Measurements from ENCODE around the gene RTRAF. TPM values are rescaled to one million over a fixed set of nuclear protein-coding genes. Genes with fewer than 3 reads are reported as not detected.

The RTRAF gene
- total RNA-seq, 2 experiments from 2014 or later, result 232 to 254 TPM

- Mint-ChIP-seq H3K27ac (peak overlapping the region; percentile 81), H3K27me3 (no peaks in the 10 kb centered on the region), H3K9me3 (ENCODE audit: low read depth) (peaks cover 21% of the 10 kb centered on the region), H3K36me3 (ENCODE audit: low read depth) (peaks cover 46% of the 10 kb centered on the region), H3K4me1 (peaks cover 48% of the 10 kb centered on the region), H3K4me3 (peak overlapping the region; percentile 56)
- ChIA-PET POLR2A (no interaction called here), CTCF (interaction anchor here (0.7 to 12.0 kb wide), 4 partner anchors 11 to 35 kb away, joined by 3 to 92 read pairs (median 4); no protein-coding TSS in a partner anchor)
- no peak for DNase-seq
- intact Hi-C loops (cut with DNase I, micrococcal nuclease), result no loop called here
- ATAC-seq, result peak; percentile 65
These were observed 26.1 kb upstream of the RTRAF start for GRCh38 chr14:51963286-51963685.

- no peak overlapping the region for H3K4me3 Mint-ChIP-seq
These were observed 21.8 kb upstream of the RTRAF start for GRCh38 chr14:51967521-51967920.

GRCh38 chr14:51969852-51970540 lies 19.4 kb upstream of the RTRAF start:
- CTCF ChIA-PET, result interaction anchor here (0.7 to 12.0 kb wide), 4 partner anchors 7 to 192 kb away, joined by 3 to 92 read pairs (median 4); no protein-coding TSS in a partner anchor
- POLR2A ChIA-PET, result no interaction called here
- no peak for DNase-seq
- Mint-ChIP-seq H3K27me3 (no peaks in the 10 kb centered on the region), H3K9me3 (ENCODE audit: low read depth) (no peaks in the 10 kb centered on the region), H3K4me3 (no peak overlapping the region), H3K27ac (no peak overlapping the region), H3K36me3 (ENCODE audit: low read depth) (peaks cover 6% of the 10 kb centered on the region), H3K4me1 (no peaks in the 10 kb centered on the region)
- intact Hi-C loops (cut with DNase I, micrococcal nuclease), result no loop called here
- ATAC-seq, result no peak

More at GRCh38 chr14:51967521-51967920, 21.8 kb upstream of the RTRAF start:
- POLR2A ChIA-PET, result interaction anchor here (0.6 to 0.7 kb wide), 3 partner anchors 111 to 272 kb away, joined by 3 to 6 read pairs (median 5); no protein-coding TSS in a partner anchor
- intact Hi-C loops (cut with DNase I, micrococcal nuclease), result no loop called here
- Mint-ChIP-seq H3K27ac (no peak overlapping the region), H3K4me1 (peaks cover 13% of the 10 kb centered on the region), H3K9me3 (ENCODE audit: low read depth) (no peaks in the 10 kb centered on the region), H3K36me3 (ENCODE audit: low read depth) (peaks cover 16% of the 10 kb centered on the region), H3K27me3 (no peaks in the 10 kb centered on the region)
- DNase-seq, result no peak
- CTCF ChIA-PET, result interaction anchor here (0.9 to 12.0 kb wide), 2 partner anchors 8 to 12 kb away, joined by 3 to 92 read pairs; no protein-coding TSS in a partner anchor
- ATAC-seq, result no peak

GRCh38 chr14:51972566-51972965 lies 16.8 kb upstream of the RTRAF start:
- intact Hi-C loops (cut with DNase I, micrococcal nuclease), result no loop called here
- ChIA-PET CTCF (interaction anchor here (0.6 to 12.0 kb wide), 4 partner anchors 7 to 193 kb away, joined by 3 to 92 read pairs (median 4); no protein-coding TSS in a partner anchor), POLR2A (no interaction called here)
- peaks cover 4% of the 10 kb centered on the region for H3K36me3 Mint-ChIP-seq (ENCODE audit: low read depth)
- H3K4me1 Mint-ChIP-seq, result no peaks in the 10 kb centered on the region
- H3K9me3 Mint-ChIP-seq (ENCODE audit: low read depth), result no peaks in the 10 kb centered on the region
- no peak for DNase-seq
- H3K4me3 Mint-ChIP-seq, result no peak overlapping the region
- H3K27me3 Mint-ChIP-seq, result no peaks in the 10 kb centered on the region
- ATAC-seq, result no peak
- no peak overlapping the region for H3K27ac Mint-ChIP-seq

GRCh38 chr14:51977075-51977474 lies 12.3 kb upstream of the RTRAF start:
- ATAC-seq (no peak), DNase-seq (no peak)
- no peaks in the 10 kb centered on the region for H3K36me3 Mint-ChIP-seq (ENCODE audit: low read depth)
- intact Hi-C loops (cut with DNase I, micrococcal nuclease), result loop anchor here (5.0 kb wide), 3 partner anchors 115 to 695 kb away; partner anchors contain the start of gene GNG2 (in 2 of the 2)
- no peaks in the 10 kb centered on the region for H3K9me3 Mint-ChIP-seq (ENCODE audit: low read depth)
- POLR2A ChIA-PET, result no interaction called here
- no peak overlapping the region for H3K27ac Mint-ChIP-seq
- H3K4me3 Mint-ChIP-seq, result no peak overlapping the region
- H3K4me1 Mint-ChIP-seq, result peaks cover 9% of the 10 kb centered on the region
- CTCF ChIA-PET, result interaction anchor here (0.6 to 9.0 kb wide), 10 partner anchors 10 to 213 kb away, joined by 3 to 92 read pairs (median 7); partner anchors contain the start of gene GNG2
- H3K27me3 Mint-ChIP-seq, result peaks cover 1% of the 10 kb centered on the region

GRCh38 chr14:51978681-51979085 lies 10.7 kb upstream of the RTRAF start:
- intact Hi-C loops (cut with DNase I, micrococcal nuclease), result loop anchor here (1.0 to 5.0 kb wide), 5 partner anchors 116 to 696 kb away; partner anchors contain the start of gene GNG2 (in 2 of the 2)
- ChIA-PET POLR2A (interaction anchor here (0.6 kb wide), 2 partner anchors 97 to 115 kb away, joined by 3 read pairs; no protein-coding TSS in a partner anchor), CTCF (interaction anchor here (0.6 to 9.0 kb wide), 45 partner anchors 9 to 574 kb away, joined by 3 to 92 read pairs (median 4); partner anchors contain the start of genes GNG2, GPR137C and TXNDC16)
- Mint-ChIP-seq H3K9me3 (ENCODE audit: low read depth) (no peaks in the 10 kb centered on the region), H3K27me3 (peaks cover 1% of the 10 kb centered on the region), H3K4me1 (peaks cover 9% of the 10 kb centered on the region), H3K4me3 (no peak overlapping the region), H3K27ac (no peak overlapping the region), H3K36me3 (ENCODE audit: low read depth) (no peaks in the 10 kb centered on the region)
- no peak for ATAC-seq
- DNase-seq, result no peak

GRCh38 chr14:51979088-51979709 lies 10.1 kb upstream of the RTRAF start:
- Mint-ChIP-seq H3K36me3 (ENCODE audit: low read depth) (no peaks in the 10 kb centered on the region), H3K27me3 (peaks cover 1% of the 10 kb centered on the region), H3K27ac (no peak overlapping the region), H3K4me3 (no peak overlapping the region), H3K9me3 (ENCODE audit: low read depth) (no peaks in the 10 kb centered on the region), H3K4me1 (peaks cover 9% of the 10 kb centered on the region)
- intact Hi-C loops (cut with DNase I, micrococcal nuclease), result loop anchor here (1.0 to 5.0 kb wide), 5 partner anchors 117 to 697 kb away; partner anchors contain the start of gene GNG2 (in 2 of the 2)
- ChIA-PET POLR2A (interaction anchor here (0.6 kb wide), 1 partner anchor 97 kb away, joined by 3 read pairs; no protein-coding TSS in a partner anchor), CTCF (interaction anchor here (0.6 to 9.0 kb wide), 52 partner anchors 9 to 573 kb away, joined by 3 to 92 read pairs (median 4); partner anchors contain the start of genes GNG2, GPR137C and TXNDC16)
- ATAC-seq (peak; percentile 67), DNase-seq (peak; percentile 90)

- POLR2A ChIA-PET, result no interaction called here
- DNase-seq (peak; percentile 15), ATAC-seq (peak; percentile 61)
- H3K4me1 Mint-ChIP-seq, result peaks cover 9% of the 10 kb centered on the region
- no peak overlapping the region for H3K4me3 Mint-ChIP-seq
- intact Hi-C loops (cut with DNase I, micrococcal nuclease), result loop anchor here (10.0 kb wide), 3 partner anchors 327 to 887 kb away; partner anchors contain the start of genes FRMD6 (in 1 of the 2) and TRIM9 (in 1 of the 2)
- no peaks in the 10 kb centered on the region for H3K36me3 Mint-ChIP-seq (ENCODE audit: low read depth)
- CTCF ChIA-PET, result interaction anchor here (0.6 to 9.0 kb wide), 3 partner anchors 14 to 327 kb away, joined by 3 to 92 read pairs (median 22); no protein-coding TSS in a partner anchor
- H3K27me3 Mint-ChIP-seq, result peaks cover 1% of the 10 kb centered on the region
- H3K9me3 Mint-ChIP-seq (ENCODE audit: low read depth), result no peaks in the 10 kb centered on the region
- no peak overlapping the region for H3K27ac Mint-ChIP-seq
These were observed 8.0 kb upstream of the RTRAF start for GRCh38 chr14:51981218-51981854.

- ATAC-seq (no peak), DNase-seq (no peak)
- H3K4me3 Mint-ChIP-seq, result peak overlapping the region; percentile 100
- no peaks in the 10 kb centered on the region for H3K9me3 Mint-ChIP-seq (ENCODE audit: low read depth)
- ChIA-PET POLR2A (no interaction called here), CTCF (interaction anchor here (0.9 to 2.3 kb wide), 4 partner anchors 8 to 100 kb away, joined by 3 to 6 read pairs (median 4); no protein-coding TSS in a partner anchor)
- H3K27ac Mint-ChIP-seq, result peak overlapping the region; percentile 93
- H3K36me3 Mint-ChIP-seq (ENCODE audit: low read depth), result peaks cover 10% of the 10 kb centered on the region
- intact Hi-C loops (cut with DNase I, micrococcal nuclease), result loop anchor here (5.0 to 10.0 kb wide), 4 partner anchors 141 to 893 kb away; partner anchors contain the start of genes FRMD6 (in 1 of the 2) and TRIM9 (in 1 of the 2)
- H3K4me1 Mint-ChIP-seq, result peaks cover 30% of the 10 kb centered on the region
- H3K27me3 Mint-ChIP-seq, result no peaks in the 10 kb centered on the region
These were observed 1.1 kb upstream of the RTRAF start for GRCh38 chr14:51988221-51988620.

- ChIA-PET CTCF (interaction anchor here (0.6 to 4.1 kb wide), 2 partner anchors 11 to 13 kb away, joined by 3 to 20 read pairs; no protein-coding TSS in a partner anchor), POLR2A (no interaction called here)
- H3K36me3 Mint-ChIP-seq (ENCODE audit: low read depth), result peaks cover 25% of the 10 kb centered on the region
- H3K27ac Mint-ChIP-seq, result no peak overlapping the region
- peaks cover 43% of the 10 kb centered on the region for H3K4me1 Mint-ChIP-seq
- H3K4me3 Mint-ChIP-seq, result peak overlapping the region; percentile 100
- no peaks in the 10 kb centered on the region for H3K27me3 Mint-ChIP-seq
- DNase-seq, result no peak
- intact Hi-C loops (cut with DNase I, micrococcal nuclease), result loop anchor here in 1 of 2 experiments (10.0 kb wide), 1 partner anchor 704 kb away; the partner anchor contains the start of gene ERO1A
- H3K9me3 Mint-ChIP-seq (ENCODE audit: low read depth), result no peaks in the 10 kb centered on the region
- no peak for ATAC-seq
These were observed 1.1 kb downstream of the RTRAF start for GRCh38 chr14:51990488-51990887.
